GM12878 (cell line): ENCODE results near the gene GHITM. TPM values are rescaled to one million over a fixed set of nuclear protein-coding genes. Genes with fewer than 3 reads are reported as not detected.

Experiments
- ATAC-seq: fragments of 200-7000 bp; cut with Tn5 transposase; 3 replicates; pipeline ENCODE4 v1.9.1; 2020; ENCODE audit warnings: mild to moderate bottlenecking, moderate library complexity
- BruUV-seq: library from RNA; stranded (reverse); fragments of 400-500 nt; replicated peaks from 2 replicates; lab custom pipeline; 2021; lab: Mats Ljungman, UMichigan
- CTCF ChIA-PET: fragments of 300-600 bp; sonication (Branson Sonifier 250); formaldehyde crosslinking; extraction: SDS; loops from one replicate; lab custom pipeline; 2021; ENCODE audit warnings: inconsistent platforms; lab: Yijun Ruan, JAX
- POLR2A ChIA-PET: fragments of 350-600 bp; formaldehyde crosslinking; extraction: SDS; loops from one replicate; lab custom pipeline; 2021; ENCODE audit warnings: inconsistent platforms; lab: Charles Lee
- RAD21 ChIA-PET: fragments of 300-600 bp; sonication (Branson Sonifier 250); formaldehyde crosslinking; loops from one replicate; lab custom pipeline; 2023; ENCODE audit warnings: antibody characterized with exemption; ENCODE audit not compliant: unreplicated experiment; lab: Charles Lee
- SMC1A ChIA-PET: fragments of 300-600 bp; sonication (Branson Sonifier 250); formaldehyde crosslinking; loops from one replicate; lab custom pipeline; 2023; ENCODE audit not compliant: unreplicated experiment, uncharacterized antibody; lab: Charles Lee
- DNase-seq: peaks from one replicate; pipeline ENCODE4 v3.0.0-alpha.2; 2011; ENCODE audit warnings: low read depth, low spot score
- FAIRE-seq: peaks from 3 replicates; lab custom pipeline; 2011; peaks lifted over from hg19 to GRCh38; lab: Jason Lieb, UNC
- H2AFZ ChIP-seq: 2 replicates; pipeline ENCODE4 v1.6.0; 2011; ENCODE audit warnings: low read depth, low read length, control low read depth; ENCODE audit not compliant: control insufficient read depth
- H3K27ac ChIP-seq: 2 replicates; pipeline ENCODE4 v1.5.1; 2011; ENCODE audit warnings: control low read depth; ENCODE audit not compliant: control insufficient read depth, insufficient read depth
- H3K27me3 ChIP-seq, 2 experiments: replicated peaks in 1 of 2; 2 replicates each; pipeline versions ENCODE4 v1.6.0 to v1.6.1; 2011; ENCODE audit warnings: low read length in 1 of 2; ENCODE audit not compliant: control insufficient read depth in 2 of 2, insufficient read depth in 2 of 2
- H3K36me3 ChIP-seq, 2 experiments: 2 replicates each; pipeline ENCODE4 v1.5.1; 2011; ENCODE audit warnings: low read length in 1 of 2; ENCODE audit not compliant: control insufficient read depth in 2 of 2, insufficient read depth in 2 of 2
- H3K4me1 ChIP-seq: 2 replicates; pipeline ENCODE4 v1.6.1; 2011; ENCODE audit warnings: mild to moderate bottlenecking, low read length, moderate library complexity, mixed read lengths; ENCODE audit not compliant: control insufficient read depth, insufficient read depth
- H3K4me2 ChIP-seq: 2 replicates; pipeline ENCODE4 v1.6.0; 2011; ENCODE audit warnings: control low read depth; ENCODE audit not compliant: control insufficient read depth, insufficient read depth
- H3K4me3 ChIP-seq: fragments of 200-600 bp; sonication (generic); 2 replicates; pipeline ENCODE4 v1.5.1; 2016
- H3K79me2 ChIP-seq: 2 replicates; pipeline ENCODE4 v1.6.0; 2011; ENCODE audit warnings: low read length; ENCODE audit not compliant: control insufficient read depth, insufficient read depth
- H3K9ac ChIP-seq: 2 replicates; pipeline ENCODE4 v1.8.0; 2011; ENCODE audit warnings: low read length, control low read depth, mixed read lengths; ENCODE audit not compliant: control insufficient read depth, insufficient read depth
- H3K9me3 ChIP-seq: replicated peaks from 3 replicates; pipeline ENCODE4 v1.5.1; 2011; ENCODE audit warnings: mild to moderate bottlenecking, low read length; ENCODE audit not compliant: control insufficient read depth, insufficient read depth
- H4K20me1 ChIP-seq: 2 replicates; pipeline ENCODE4 v1.6.0; 2011; ENCODE audit not compliant: control insufficient read depth, insufficient read depth
- BMI1 ChIP-seq: fragments of 450-650 bp; IDR thresholded peaks from 2 replicates; pipeline ENCODE4 v1.6.1; 2016; ENCODE audit warnings: mild to moderate bottlenecking, moderate library complexity, borderline replicate concordance
- CHD4 ChIP-seq: fragments of 200-600 bp; sonication (generic); IDR thresholded peaks from 2 replicates; pipeline ENCODE4 v1.6.1; 2016; ENCODE audit warnings: mild to moderate bottlenecking
- CREB1 ChIP-seq: IDR thresholded peaks from 2 replicates; pipeline ENCODE4 v1.6.1; 2012; ENCODE audit warnings: low read depth, mild to moderate bottlenecking, inconsistent platforms
- DPF2 ChIP-seq: fragments of 450-650 bp; IDR thresholded peaks from 2 replicates; pipeline ENCODE4 v1.6.1; 2017; ENCODE audit warnings: mild to moderate bottlenecking
- EED ChIP-seq: sonication (generic); IDR thresholded peaks from 2 replicates; pipeline ENCODE4 v1.6.1; 2016; ENCODE audit warnings: antibody characterized with exemption, low read depth
- JUNB ChIP-seq: IDR thresholded peaks from 2 replicates; pipeline ENCODE4 v1.6.1; 2016; ENCODE audit warnings: antibody characterized with exemption, mild to moderate bottlenecking
- KLF5 ChIP-seq: fragments of 450-650 bp; IDR thresholded peaks from 2 replicates; pipeline ENCODE4 v1.6.1; 2014; ENCODE audit warnings: mild to moderate bottlenecking; ENCODE audit not compliant: partially characterized antibody
- PML ChIP-seq: IDR thresholded peaks from 2 replicates; pipeline ENCODE4 v1.6.1; 2012; ENCODE audit warnings: low read length, inconsistent platforms
- POU2F2 ChIP-seq: IDR thresholded peaks from 3 replicates; pipeline ENCODE4 v1.6.1; 2011; ENCODE audit warnings: low read depth, mild to moderate bottlenecking, low read length, borderline replicate concordance
- RUNX3 ChIP-seq: IDR thresholded peaks from 2 replicates; pipeline ENCODE4 v1.6.1; 2012; ENCODE audit warnings: low read length, inconsistent platforms
- SUPT20H ChIP-seq: IDR thresholded peaks from 2 replicates; pipeline ENCODE4 v1.6.1; 2011; ENCODE audit warnings: low read depth, mild to moderate bottlenecking, low read length, moderate library complexity, borderline replicate concordance; ENCODE audit not compliant: control insufficient read depth
- SUZ12 ChIP-seq: fragments of 200-600 bp; sonication (generic); IDR thresholded peaks from one replicate; pipeline ENCODE4 v1.6.1; 2018; ENCODE audit warnings: antibody characterized with exemption, mild to moderate bottlenecking; ENCODE audit not compliant: unreplicated experiment
- TAF1 ChIP-seq: IDR thresholded peaks from 2 replicates; pipeline ENCODE4 v1.6.1; 2011; ENCODE audit warnings: mild to moderate bottlenecking, low read depth, low read length, borderline replicate concordance
- WGBS: methylation state at CpG from one replicate; pipeline ENCODE4 v1.1.6; 2016; ENCODE audit warnings: low lambda C conversion rate; ENCODE audit not compliant: insufficient replicate concordance, insufficient coverage; ENCODE audit errors: missing lambda C conversion rate; 5-methylcytosine and 5-hydroxymethylcytosine counted together
- in situ Hi-C: fragments of 300-500 bp; cut with MboI; formaldehyde crosslinking; loops from 9 replicates; pipeline ENCODE4 v1.14.3; 2018; ENCODE audit warnings: mixed read lengths
- intact Hi-C: fragments of 100-400 bp; cut with micrococcal nuclease; formaldehyde crosslinking; loops from one replicate; pipeline ENCODE4 v1.14.2; 2022; ENCODE audit not compliant: unreplicated experiment
- polyA plus RNA-seq, 11 experiments: library from polyadenylated mRNA; depleted of rRNA in 4 of 11; unstranded in 6 of 11; stranded (reverse) in 5 of 11; fragments of >200 nt; fragmentation: Nextera tagmentation in 4 of 11; fragmentation: Illumina TruSeq in 1 of 11; extraction: Ambion mirVana in 4 of 11; extraction: Trizol in 1 of 11; gene quantifications; 1 replicate in 1 of 11; 2 replicates in 10 of 11; pipeline versions ENCODE4 v1.2.1 to v1.2.3, GENCODE V29; 2011 to 2016; ENCODE audit warnings: inconsistent platforms in 2 of 11, missing spikeins in 2 of 11, low read depth in 1 of 11
- total RNA-seq, 4 experiments: library from RNA; depleted of rRNA in 3 of 4; stranded (reverse); fragments of >200 nt in 3 of 4; fragmentation: Illumina TruSeq in 1 of 4; extraction: Trizol in 1 of 4; gene quantifications; 2 replicates each; pipeline versions ENCODE4 v1.2.1 to v1.2.3, GENCODE V29; 2013 to 2021
- TF ChIP-seq, protein P1 (sequence below): fragments of 450-650 bp; IDR thresholded peaks from 2 replicates; pipeline ENCODE4 v1.6.1; 2017; ENCODE audit warnings: borderline replicate concordance
- TF ChIP-seq, protein P2 (sequence below): fragments of 150-350 bp; IDR thresholded peaks from 2 replicates; pipeline ENCODE4 v1.6.1; 2014; ENCODE audit warnings: mild to moderate bottlenecking, low read depth, low read length
- TF ChIP-seq, protein P3 (sequence below): fragments of 150-350 bp; IDR thresholded peaks from 2 replicates; pipeline ENCODE4 v1.6.1; 2016; ENCODE audit warnings: low read depth, low read length

Gene GHITM
- total and polyA plus RNA-seq, 10 of the 15 experiments (the other 5 are each of a cell fraction or from before 2014, with no cell fraction given) = 120 to 501 (median 209) TPM

DNA sequence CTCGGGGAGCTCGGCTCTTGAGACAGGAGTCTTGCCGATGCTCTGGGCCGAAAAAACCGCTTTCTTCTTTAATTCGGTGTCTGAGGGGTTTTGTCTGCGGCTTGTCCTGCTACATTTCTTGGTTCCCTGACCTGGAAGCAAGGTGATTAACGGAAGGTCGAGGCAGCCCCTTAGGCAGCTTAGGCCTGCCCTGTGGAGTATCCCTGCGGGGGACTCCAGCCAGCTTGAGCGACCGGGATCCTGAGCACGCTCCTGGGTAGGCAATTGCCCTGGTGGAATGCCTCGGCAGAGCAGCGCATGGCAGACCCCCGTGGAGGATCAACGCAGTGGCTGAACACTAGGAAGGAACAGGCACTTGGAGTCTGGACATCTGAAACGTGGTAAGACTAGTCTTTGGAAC, 30.5 kb upstream of the GHITM start:
- CTCF ChIA-PET = no interaction called here
- ATAC-seq = no peak
- no peaks in the 10 kb centered on the region for H3K27me3 ChIP-seq
- WGBS = 36% methylated on average over 18 of the region's 18 CpGs
- POLR2A ChIA-PET = no interaction called here
- in situ Hi-C loops = no loop called here
- no peaks in the 10 kb centered on the region for H3K9me3 ChIP-seq
- no peak overlapping the region for H3K9ac ChIP-seq
- intact Hi-C loops = no loop called here
- RAD21 ChIA-PET = no interaction called here
- DNase-seq = no peak
- H4K20me1 ChIP-seq = no peaks in the 10 kb centered on the region
- H2AFZ ChIP-seq = no peak overlapping the region
- BruUV-seq = no TSS peak
- SMC1A ChIA-PET = no interaction called here
- no peak for TF ChIP-seq POU2F2
- no peak for TF ChIP-seq PML
- no peak for TF ChIP-seq JUNB
- TF ChIP-seq KLF5 = no peak
- TF ChIP-seq RUNX3 = no peak
- no peak for TF ChIP-seq DPF2
- TF ChIP-seq CHD4 = no peak
- TF ChIP-seq, protein P1, sequence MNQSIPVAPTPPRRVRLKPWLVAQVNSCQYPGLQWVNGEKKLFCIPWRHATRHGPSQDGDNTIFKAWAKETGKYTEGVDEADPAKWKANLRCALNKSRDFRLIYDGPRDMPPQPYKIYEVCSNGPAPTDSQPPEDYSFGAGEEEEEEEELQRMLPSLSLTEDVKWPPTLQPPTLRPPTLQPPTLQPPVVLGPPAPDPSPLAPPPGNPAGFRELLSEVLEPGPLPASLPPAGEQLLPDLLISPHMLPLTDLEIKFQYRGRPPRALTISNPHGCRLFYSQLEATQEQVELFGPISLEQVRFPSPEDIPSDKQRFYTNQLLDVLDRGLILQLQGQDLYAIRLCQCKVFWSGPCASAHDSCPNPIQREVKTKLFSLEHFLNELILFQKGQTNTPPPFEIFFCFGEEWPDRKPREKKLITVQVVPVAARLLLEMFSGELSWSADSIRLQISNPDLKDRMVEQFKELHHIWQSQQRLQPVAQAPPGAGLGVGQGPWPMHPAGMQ = no peak
- TF ChIP-seq SUPT20H = no peak
- no peak for TF ChIP-seq EED
- no peak for TF ChIP-seq CREB1
- TF ChIP-seq SUZ12 = no peak
- no peak for TF ChIP-seq TAF1
- TF ChIP-seq, protein P2, sequence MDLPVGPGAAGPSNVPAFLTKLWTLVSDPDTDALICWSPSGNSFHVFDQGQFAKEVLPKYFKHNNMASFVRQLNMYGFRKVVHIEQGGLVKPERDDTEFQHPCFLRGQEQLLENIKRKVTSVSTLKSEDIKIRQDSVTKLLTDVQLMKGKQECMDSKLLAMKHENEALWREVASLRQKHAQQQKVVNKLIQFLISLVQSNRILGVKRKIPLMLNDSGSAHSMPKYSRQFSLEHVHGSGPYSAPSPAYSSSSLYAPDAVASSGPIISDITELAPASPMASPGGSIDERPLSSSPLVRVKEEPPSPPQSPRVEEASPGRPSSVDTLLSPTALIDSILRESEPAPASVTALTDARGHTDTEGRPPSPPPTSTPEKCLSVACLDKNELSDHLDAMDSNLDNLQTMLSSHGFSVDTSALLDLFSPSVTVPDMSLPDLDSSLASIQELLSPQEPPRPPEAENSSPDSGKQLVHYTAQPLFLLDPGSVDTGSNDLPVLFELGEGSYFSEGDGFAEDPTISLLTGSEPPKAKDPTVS = no peak
- TF ChIP-seq BMI1 = no peak
- TF ChIP-seq, protein P3, sequence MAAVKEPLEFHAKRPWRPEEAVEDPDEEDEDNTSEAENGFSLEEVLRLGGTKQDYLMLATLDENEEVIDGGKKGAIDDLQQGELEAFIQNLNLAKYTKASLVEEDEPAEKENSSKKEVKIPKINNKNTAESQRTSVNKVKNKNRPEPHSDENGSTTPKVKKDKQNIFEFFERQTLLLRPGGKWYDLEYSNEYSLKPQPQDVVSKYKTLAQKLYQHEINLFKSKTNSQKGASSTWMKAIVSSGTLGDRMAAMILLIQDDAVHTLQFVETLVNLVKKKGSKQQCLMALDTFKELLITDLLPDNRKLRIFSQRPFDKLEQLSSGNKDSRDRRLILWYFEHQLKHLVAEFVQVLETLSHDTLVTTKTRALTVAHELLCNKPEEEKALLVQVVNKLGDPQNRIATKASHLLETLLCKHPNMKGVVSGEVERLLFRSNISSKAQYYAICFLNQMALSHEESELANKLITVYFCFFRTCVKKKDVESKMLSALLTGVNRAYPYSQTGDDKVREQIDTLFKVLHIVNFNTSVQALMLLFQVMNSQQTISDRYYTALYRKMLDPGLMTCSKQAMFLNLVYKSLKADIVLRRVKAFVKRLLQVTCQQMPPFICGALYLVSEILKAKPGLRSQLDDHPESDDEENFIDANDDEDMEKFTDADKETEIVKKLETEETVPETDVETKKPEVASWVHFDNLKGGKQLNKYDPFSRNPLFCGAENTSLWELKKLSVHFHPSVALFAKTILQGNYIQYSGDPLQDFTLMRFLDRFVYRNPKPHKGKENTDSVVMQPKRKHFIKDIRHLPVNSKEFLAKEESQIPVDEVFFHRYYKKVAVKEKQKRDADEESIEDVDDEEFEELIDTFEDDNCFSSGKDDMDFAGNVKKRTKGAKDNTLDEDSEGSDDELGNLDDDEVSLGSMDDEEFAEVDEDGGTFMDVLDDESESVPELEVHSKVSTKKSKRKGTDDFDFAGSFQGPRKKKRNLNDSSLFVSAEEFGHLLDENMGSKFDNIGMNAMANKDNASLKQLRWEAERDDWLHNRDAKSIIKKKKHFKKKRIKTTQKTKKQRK = no peak
- no peak for FAIRE-seq
- no peak overlapping the region for H3K27ac ChIP-seq
- no peak overlapping the region for H3K4me2 ChIP-seq
- no peaks in the 10 kb centered on the region for H3K79me2 ChIP-seq
- no peaks in the 10 kb centered on the region for H3K36me3 ChIP-seq
- no peak overlapping the region for H3K4me3 ChIP-seq
- no peaks in the 10 kb centered on the region for H3K4me1 ChIP-seq
